PC-3 (cell line): Measurements from ENCODE around the gene COL5A2. TPM values are rescaled to one million over a fixed set of nuclear protein-coding genes. Genes with fewer than 3 reads are reported as not detected.

Experiments
- ATAC-seq: fragments of 200-7000 bp; cut with Tn5 transposase; 2 replicates; pipeline ENCODE4 v1.9.1; 2020; ENCODE audit warnings: mild to moderate bottlenecking, moderate library complexity
- BruUV-seq: library from RNA; stranded (reverse); fragments of 400-500 nt; replicated peaks from 2 replicates; lab custom pipeline; 2021; lab: Mats Ljungman, UMichigan
- CTCF ChIA-PET: fragments of 300-600 bp; sonication (Branson Sonifier 250); formaldehyde crosslinking; loops from one replicate; lab custom pipeline; 2022; ENCODE audit warnings: antibody characterized with exemption; lab: Charles Lee
- POLR2A ChIA-PET: fragments of 300-600 bp; sonication (Branson Sonifier 250); formaldehyde crosslinking; loops from one replicate; lab custom pipeline; 2022; ENCODE audit warnings: antibody characterized with exemption; ENCODE audit not compliant: unreplicated experiment; lab: Charles Lee
- DNase-seq: peaks from one replicate; pipeline ENCODE4 v3.0.0-alpha.2; 2015
- H2AFZ ChIP-seq: fragments of 300-600 bp; sonication (generic); 2 replicates; pipeline ENCODE4 v1.6.0; 2016; ENCODE audit warnings: antibody characterized with exemption, low read length
- H3F3A ChIP-seq: fragments of 300-600 bp; sonication (generic); one replicate; pipeline ENCODE4 v1.6.0; 2017; ENCODE audit warnings: antibody characterized with exemption, low read length, control low read depth, mild to moderate bottlenecking; ENCODE audit not compliant: unreplicated experiment
- H3K27ac ChIP-seq: fragments of 300-600 bp; sonication (generic); 2 replicates; pipeline ENCODE4 v1.5.1; 2016; ENCODE audit warnings: mild to moderate bottlenecking, low read length
- H3K27me3 ChIP-seq: fragments of 300-600 bp; sonication (generic); 2 replicates; pipeline ENCODE4 v1.6.1; 2016; ENCODE audit warnings: low read length, mixed read lengths
- H3K36me3 ChIP-seq: fragments of 300-600 bp; sonication (generic); 2 replicates; pipeline ENCODE4 v1.6.1; 2016; ENCODE audit warnings: low read depth, mixed run types, low read length, mixed read lengths
- H3K4me1 ChIP-seq: fragments of 300-600 bp; sonication (generic); 2 replicates; pipeline ENCODE4 v1.5.1; 2016; ENCODE audit warnings: low read length; ENCODE audit not compliant: insufficient read depth
- H3K4me2 ChIP-seq: fragments of 300-600 bp; sonication (generic); 2 replicates; pipeline ENCODE4 v1.6.0; 2016; ENCODE audit warnings: low read length
- H3K4me3 ChIP-seq: fragments of 300-600 bp; sonication (generic); 2 replicates; pipeline ENCODE4 v1.5.1; 2016; ENCODE audit warnings: mild to moderate bottlenecking, low read length, mixed read lengths
- H3K79me2 ChIP-seq: fragments of 300-600 bp; sonication (generic); 2 replicates; pipeline ENCODE4 v1.6.1; 2017; ENCODE audit warnings: low read length, mixed read lengths
- H3K9ac ChIP-seq: fragments of 300-600 bp; sonication (generic); 2 replicates; pipeline ENCODE4 v1.6.0; 2016; ENCODE audit warnings: mild to moderate bottlenecking, low read length
- H3K9me2 ChIP-seq: fragments of 300-600 bp; sonication (generic); replicated peaks from 2 replicates; pipeline ENCODE4 v1.6.1; 2016; ENCODE audit warnings: mixed run types, low read length, mixed read lengths
- H3K9me3 ChIP-seq: fragments of 300-600 bp; sonication (generic); 2 replicates; pipeline ENCODE4 v1.6.1; 2016; ENCODE audit warnings: low read length, mixed read lengths
- H4K20me1 ChIP-seq: fragments of 300-600 bp; sonication (generic); 2 replicates; pipeline ENCODE4 v1.6.1; 2016; ENCODE audit warnings: low read length, mixed read lengths
- EZH2 ChIP-seq: fragments of 300-600 bp; sonication (generic); IDR thresholded peaks from one replicate; pipeline ENCODE4 v1.6.1; 2017; ENCODE audit warnings: antibody characterized with exemption, mild to moderate bottlenecking, low read length; ENCODE audit not compliant: unreplicated experiment
- EZH2phosphoT487 ChIP-seq: fragments of 300-600 bp; sonication (generic); IDR thresholded peaks from 2 replicates; pipeline ENCODE4 v1.6.1; 2018; ENCODE audit warnings: mild to moderate bottlenecking, antibody characterized with exemption, low read length, borderline replicate concordance
- intact Hi-C: fragments of 100-400 bp; cut with micrococcal nuclease; formaldehyde crosslinking; loops from 2 replicates; pipeline ENCODE4 v1.9.0; 2023
- total RNA-seq: library from RNA; depleted of rRNA; stranded (reverse); fragments of >200 nt; gene quantifications from 2 replicates; pipeline ENCODE4 v1.2.3, GENCODE V29; 2014
- TF ChIP-seq, protein P1 (sequence below): fragments of 300-600 bp; sonication (generic); conservative IDR thresholded peaks from 2 replicates; pipeline ENCODE4 v1.5.1; 2017; ENCODE audit warnings: antibody characterized with exemption, low read depth, mild to moderate bottlenecking, low read length

COL5A2 gene
- total RNA-seq, 1 experiment from 2014 or later = 56.2 TPM

- no peak overlapping the region for H3K4me3 ChIP-seq
- no peaks in the 10 kb centered on the region for H4K20me1 ChIP-seq
- no peak overlapping the region for H2AFZ ChIP-seq
- no TSS peak for BruUV-seq
- no peak overlapping the region for H3K4me2 ChIP-seq
- H3K9me2 ChIP-seq = no peaks in the 10 kb centered on the region
- H3K36me3 ChIP-seq = no peaks in the 10 kb centered on the region
- no peak overlapping the region for H3K9ac ChIP-seq
- intact Hi-C loops = loop anchor here (1.0 kb wide), 1 partner anchor 145 kb away; no protein-coding TSS in a partner anchor
- TF ChIP-seq EZH2phosphoT487 = no peak
- TF ChIP-seq, protein P1, sequence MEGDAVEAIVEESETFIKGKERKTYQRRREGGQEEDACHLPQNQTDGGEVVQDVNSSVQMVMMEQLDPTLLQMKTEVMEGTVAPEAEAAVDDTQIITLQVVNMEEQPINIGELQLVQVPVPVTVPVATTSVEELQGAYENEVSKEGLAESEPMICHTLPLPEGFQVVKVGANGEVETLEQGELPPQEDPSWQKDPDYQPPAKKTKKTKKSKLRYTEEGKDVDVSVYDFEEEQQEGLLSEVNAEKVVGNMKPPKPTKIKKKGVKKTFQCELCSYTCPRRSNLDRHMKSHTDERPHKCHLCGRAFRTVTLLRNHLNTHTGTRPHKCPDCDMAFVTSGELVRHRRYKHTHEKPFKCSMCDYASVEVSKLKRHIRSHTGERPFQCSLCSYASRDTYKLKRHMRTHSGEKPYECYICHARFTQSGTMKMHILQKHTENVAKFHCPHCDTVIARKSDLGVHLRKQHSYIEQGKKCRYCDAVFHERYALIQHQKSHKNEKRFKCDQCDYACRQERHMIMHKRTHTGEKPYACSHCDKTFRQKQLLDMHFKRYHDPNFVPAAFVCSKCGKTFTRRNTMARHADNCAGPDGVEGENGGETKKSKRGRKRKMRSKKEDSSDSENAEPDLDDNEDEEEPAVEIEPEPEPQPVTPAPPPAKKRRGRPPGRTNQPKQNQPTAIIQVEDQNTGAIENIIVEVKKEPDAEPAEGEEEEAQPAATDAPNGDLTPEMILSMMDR = peak; percentile 99
- TF ChIP-seq EZH2 = no peak
- no peaks in the 10 kb centered on the region for H3K9me3 ChIP-seq
- no peaks in the 10 kb centered on the region for H3K27me3 ChIP-seq
- peak; percentile 73 for ATAC-seq
- H3K4me1 ChIP-seq = no peaks in the 10 kb centered on the region
- DNase-seq = peak; percentile 76
- H3K79me2 ChIP-seq = peaks cover 3% of the 10 kb centered on the region; the same call in 1 of the 2 replicates
- POLR2A ChIA-PET = no interaction called here
- H3F3A ChIP-seq = no peaks in the 10 kb centered on the region
- no peak overlapping the region for H3K27ac ChIP-seq
- CTCF ChIA-PET = interaction anchor here (0.7 to 0.8 kb wide), 2 partner anchors 14 to 145 kb away, joined by 3 read pairs; no protein-coding TSS in a partner anchor
These were observed 36.4 kb downstream of the COL5A2 start for GRCh38 chr2:189142893-189143759.

- Histone ChIP-seq H3K36me3 (no peaks in the 10 kb centered on the region), H4K20me1 (no peaks in the 10 kb centered on the region), H3K4me2 (no peak overlapping the region), H3K9me3 (no peaks in the 10 kb centered on the region), H3K4me3 (no peak overlapping the region), H3K27me3 (no peaks in the 10 kb centered on the region), H3K4me1 (no peaks in the 10 kb centered on the region), H3K27ac (no peak overlapping the region), H3F3A (no peaks in the 10 kb centered on the region), H3K79me2 (0 out of 2 replicates have a peak, but pooled peaks cover 3% of the 10 kb centered on the region), H3K9ac (no peak overlapping the region), H2AFZ (no peak overlapping the region), H3K9me2 (no peaks in the 10 kb centered on the region)
- DNase-seq = no peak
- intact Hi-C loops = no loop called here
- BruUV-seq = no TSS peak
- no peak for ATAC-seq
- POLR2A ChIA-PET = no interaction called here
- CTCF ChIA-PET = no interaction called here
- TF ChIP-seq, protein P1 = no peak
- TF ChIP-seq EZH2 (no peak), EZH2phosphoT487 (no peak)
These were observed 40.8 kb downstream of the COL5A2 start for GRCh38 chr2:189138800-189139199.

- Histone ChIP-seq H3K4me3 (no peak overlapping the region), H4K20me1 (no peaks in the 10 kb centered on the region), H3K27me3 (no peaks in the 10 kb centered on the region), H3F3A (no peaks in the 10 kb centered on the region), H3K4me1 (no peaks in the 10 kb centered on the region), H2AFZ (no peak overlapping the region), H3K79me2 (0 out of 2 replicates have a peak, but pooled peaks cover 3% of the 10 kb centered on the region), H3K9me3 (no peaks in the 10 kb centered on the region), H3K4me2 (no peak overlapping the region), H3K27ac (no peak overlapping the region), H3K9ac (no peak overlapping the region), H3K36me3 (no peaks in the 10 kb centered on the region), H3K9me2 (no peaks in the 10 kb centered on the region)
- ChIA-PET POLR2A (no interaction called here), CTCF (no interaction called here)
- intact Hi-C loops = no loop called here
- ATAC-seq (no peak), DNase-seq (no peak)
- TF ChIP-seq, protein P1 = no peak
- no peak for TF ChIP-seq EZH2phosphoT487
- TF ChIP-seq EZH2 = no peak
- no TSS peak for BruUV-seq
These were observed 42.0 kb downstream of the COL5A2 start for GRCh38 chr2:189137519-189137918.
